ENCODE measurements around the gene NUDT22.

DNA sequence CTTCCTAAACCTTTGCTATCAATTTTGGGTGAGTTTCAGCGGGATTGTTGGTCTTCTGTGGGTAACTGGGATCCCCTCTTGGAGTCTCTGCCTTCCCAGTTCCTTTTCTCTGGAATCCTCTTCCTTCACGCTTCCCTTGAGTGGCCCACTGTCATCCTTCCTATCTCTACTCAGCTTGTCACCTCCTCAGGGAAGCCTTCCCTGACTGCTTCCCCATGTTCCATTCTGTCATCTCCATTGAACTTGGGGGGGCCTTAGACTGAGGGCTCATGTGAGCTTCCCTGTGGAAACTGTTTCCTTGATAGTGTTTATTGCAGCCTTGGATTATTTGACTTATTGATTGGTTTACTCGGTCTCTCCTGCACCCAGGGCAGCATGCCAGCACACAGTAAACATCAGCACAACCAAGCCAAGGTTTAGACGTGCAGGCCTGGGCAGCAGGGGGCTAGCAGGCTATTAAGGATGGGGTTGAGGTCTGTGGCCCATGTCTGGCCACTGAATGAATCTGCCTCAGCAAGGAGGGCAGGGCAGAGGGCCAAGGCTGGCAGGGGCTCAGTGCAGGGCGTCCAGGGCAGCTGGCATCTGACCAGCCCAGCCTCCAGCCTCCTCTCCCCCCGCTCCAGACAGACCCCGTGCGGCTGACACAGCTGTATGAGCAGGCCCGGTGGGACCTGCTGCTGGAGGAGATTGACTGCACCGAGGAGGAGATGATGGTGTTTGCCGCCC is 7.3 kb upstream of the NUDT22 start:
- TF ChIP-seq CTCF (IDR thresholded peaks at IDR 0.05; ENCODE audit: low read depth, low read length, poor library complexity, severe bottlenecking) (no peak), EZH2phosphoT487 (IDR thresholded peaks at IDR 0.05; ENCODE audit: borderline replicate concordance, low read length) (no peak)

All from DOHH2 (cell line).